K562 (cell line): ENCODE measurements around the gene CCR2. TPM values are rescaled to one million over a fixed set of nuclear protein-coding genes. Genes with fewer than 3 reads are reported as not detected.

Source experiments
- ATAC-seq: fragments of 200-7000 bp; cut with Tn5 transposase; 3 replicates; pipeline ENCODE4 v1.9.1; 2020; ENCODE audit warnings: moderate library complexity
- BruUV-seq: library from RNA; stranded (reverse); fragments of 400-500 nt; replicated peaks from 2 replicates; lab custom pipeline; 2021; lab: Mats Ljungman, UMichigan
- CTCF ChIA-PET: fragments of 300-600 bp; formaldehyde crosslinking; extraction: SDS; loops from one replicate; lab custom pipeline; 2021; ENCODE audit warnings: low intra/inter-chr PET ratio; lab: Yijun Ruan, JAX
- POLR2A ChIA-PET: fragments of 300-600, 350-650 bp; sonication (Branson Sonifier 250); formaldehyde crosslinking; extraction: SDS; loops from one replicate; lab custom pipeline; 2021; ENCODE audit warnings: antibody characterized with exemption, inconsistent platforms; lab: Yijun Ruan, JAX
- DNase-seq, 4 experiments: peaks; one replicate each; pipeline versions ENCODE4 v3.0.0 to v3.0.0-alpha.2; 2011 to 2018; ENCODE audit warnings: low spot score in 3 of 4, mixed read lengths in 3 of 4; ENCODE audit errors: extremely low read depth in 1 of 4
- FAIRE-seq: peaks from 2 replicates; lab custom pipeline; 2011; peaks lifted over from hg19 to GRCh38; lab: Jason Lieb, UNC
- H2AFZ ChIP-seq: 2 replicates; pipeline ENCODE4 v1.6.0; 2011; ENCODE audit warnings: low read depth, low read length, control low read depth, inconsistent platforms
- H3K27ac ChIP-seq: fragments of 200-600 bp; 3 replicates; pipeline ENCODE4 v1.8.0; 2011; ENCODE audit warnings: low read depth, mild to moderate bottlenecking, control low read depth, inconsistent platforms, low read length, moderate library complexity, mixed read lengths; ENCODE audit errors: extremely low read depth
- H3K27me3 ChIP-seq, 2 experiments: fragments of 300-600 bp in 1 of 2; 2 replicates in 1 of 2; 3 replicates in 1 of 2; pipeline versions ENCODE4 v1.6.0 to v1.8.0; 2011; ENCODE audit warnings: inconsistent platforms in 2 of 2, low read length in 2 of 2, mild to moderate bottlenecking in 1 of 2, mixed read lengths in 1 of 2, moderate library complexity in 1 of 2; ENCODE audit not compliant: control insufficient read depth in 2 of 2, insufficient read depth in 2 of 2
- H3K36me3 ChIP-seq: fragments of 300-600 bp; 3 replicates; pipeline ENCODE4 v1.8.0; 2011; ENCODE audit warnings: mild to moderate bottlenecking, low read length, inconsistent platforms; ENCODE audit not compliant: control insufficient read depth, insufficient read depth
- H3K4me1 ChIP-seq, 2 experiments: fragments of 200-600 bp in 1 of 2; replicated peaks in 1 of 2; 2 replicates in 1 of 2; 3 replicates in 1 of 2; pipeline versions ENCODE4 v1.5.1 to v1.8.0; 2011; ENCODE audit warnings: inconsistent platforms in 2 of 2, low read length in 2 of 2, mild to moderate bottlenecking in 1 of 2, mixed read lengths in 1 of 2, moderate library complexity in 1 of 2; ENCODE audit not compliant: control insufficient read depth in 2 of 2, insufficient read depth in 2 of 2
- H3K4me2 ChIP-seq: 2 replicates; pipeline ENCODE4 v1.6.1; 2011; ENCODE audit warnings: low read length, control low read depth, inconsistent platforms, mixed read lengths; ENCODE audit not compliant: insufficient read depth
- H3K4me3 ChIP-seq: fragments of 200-600 bp; sonication (generic), shearing (Covaris generic); 2 replicates; pipeline ENCODE4 v1.5.1; 2016; ENCODE audit warnings: control low read depth, inconsistent platforms
- H3K79me2 ChIP-seq: fragments of 200-600 bp; 3 replicates; pipeline ENCODE4 v1.8.0; 2011; ENCODE audit warnings: low read length, inconsistent platforms; ENCODE audit not compliant: control insufficient read depth, insufficient read depth
- H3K9ac ChIP-seq, 2 experiments: 2 replicates each; pipeline versions ENCODE4 v1.6.0 to v1.6.1; 2011; ENCODE audit warnings: low read depth in 2 of 2, low read length in 2 of 2, control low read depth in 1 of 2, inconsistent platforms in 1 of 2, mild to moderate bottlenecking in 1 of 2, mixed read lengths in 1 of 2; ENCODE audit not compliant: insufficient read depth in 1 of 2
- H3K9me1 ChIP-seq: one replicate; pipeline ENCODE4 v1.6.0; 2011; ENCODE audit warnings: inconsistent platforms, mild to moderate bottlenecking, low read length, moderate library complexity; ENCODE audit not compliant: control insufficient read depth, insufficient read depth
- H3K9me3 ChIP-seq: replicated peaks from 2 replicates; pipeline ENCODE4 v1.5.1; 2011; ENCODE audit warnings: low read depth, low read length, inconsistent platforms; ENCODE audit not compliant: control insufficient read depth, insufficient read depth
- H4K20me1 ChIP-seq: replicated peaks from 2 replicates; pipeline ENCODE4 v1.6.1; 2011; ENCODE audit warnings: low read length, inconsistent platforms, mixed read lengths; ENCODE audit not compliant: control insufficient read depth, insufficient read depth
- CEBPG ChIP-seq, 3 experiments: fragments of 200-800 bp in 1 of 3; sonication (Bioruptor generic) in 1 of 3; sonication (generic) in 1 of 3; formaldehyde crosslinking in 1 of 3; IDR thresholded peaks in 2 of 3; conservative IDR thresholded peaks in 1 of 3; 2 replicates each; pipeline versions ENCODE4 v1.6.1 to v1.8.0; 2016 to 2022; ENCODE audit warnings: missing compliant biosample characterization in 2 of 3, missing genetic modification characterization in 2 of 3, mild to moderate bottlenecking in 1 of 3, missing genetic modification reagents in 1 of 3
- HSF4 ChIP-seq: fragments of 250-450 bp; sonication (Bioruptor Pico); IDR thresholded peaks from 2 replicates; pipeline ENCODE4 v2.1.2; 2022; ENCODE audit warnings: mild to moderate bottlenecking, moderate library complexity, borderline replicate concordance
- MAFK ChIP-seq: IDR thresholded peaks from 2 replicates; pipeline ENCODE4 v1.6.1; 2011; ENCODE audit warnings: low read length, improper control_type of control experiment
- NUFIP1 ChIP-seq: fragments of 450-650 bp; IDR thresholded peaks from 2 replicates; pipeline ENCODE4 v1.6.1; 2018; ENCODE audit not compliant: partially characterized antibody
- PCBP2 ChIP-seq: fragments of 200-400 bp; formaldehyde crosslinking; IDR thresholded peaks from 2 replicates; pipeline ENCODE4 v1.6.1; 2018; ENCODE audit warnings: low read length, low read depth, mild to moderate bottlenecking, moderate library complexity; ENCODE audit not compliant: poor library complexity, severe bottlenecking
- TAL1 ChIP-seq: fragments of 450-650 bp; IDR thresholded peaks from 2 replicates; pipeline ENCODE4 v1.6.1; 2016; ENCODE audit warnings: mild to moderate bottlenecking
- TCFL5 ChIP-seq: fragments of 250-450 bp; sonication (Bioruptor Pico); conservative IDR thresholded peaks from 2 replicates; pipeline ENCODE4 v1.6.1; 2021; ENCODE audit warnings: mild to moderate bottlenecking, moderate library complexity, matching md5 sums
- TRIM24 ChIP-seq, 2 experiments: fragments of 450-650 bp; IDR thresholded peaks; 2 replicates each; pipeline ENCODE4 v1.6.1; 2016
- ZEB2 ChIP-seq: fragments of 450-650 bp; IDR thresholded peaks from 2 replicates; pipeline ENCODE4 v1.6.1; 2016
- ZNF143 ChIP-seq: sonication (generic); formaldehyde crosslinking; IDR thresholded peaks from 2 replicates; pipeline ENCODE4 v1.9.0; 2022; ENCODE audit warnings: mild to moderate bottlenecking, missing genetic modification reagents
- ZNF277 ChIP-seq: fragments of 250-450 bp; sonication (Bioruptor Pico); IDR thresholded peaks from 2 replicates; pipeline ENCODE4 v1.8.0; 2022; ENCODE audit warnings: inconsistent platforms, mild to moderate bottlenecking, moderate library complexity, borderline replicate concordance
- ZNF518B ChIP-seq: fragments of 250-450 bp; sonication (Bioruptor Pico); IDR thresholded peaks from 2 replicates; pipeline ENCODE4 v1.5.0; 2021; ENCODE audit warnings: mild to moderate bottlenecking, moderate library complexity
- WGBS: fragments of 100-300 bp; shearing (Covaris generic); methylation state at CpG from one replicate; pipeline ENCODE4 v1.1.6; 2016; ENCODE audit warnings: low coverage, mixed read lengths; ENCODE audit not compliant: insufficient coverage; ENCODE audit errors: missing lambda C conversion rate; 5-methylcytosine and 5-hydroxymethylcytosine counted together
- in situ Hi-C: fragments of 300-500 bp; cut with MboI; formaldehyde crosslinking; loops from 4 replicates; pipeline ENCODE4 v1.15.0; 2018; ENCODE audit warnings: inconsistent platforms, mixed read lengths
- intact Hi-C: fragments of 100-400 bp; cut with micrococcal nuclease; formaldehyde crosslinking; loops from 2 replicates; pipeline ENCODE4 v1.14.2; 2022
- polyA plus RNA-seq, 8 experiments: library from polyadenylated mRNA; depleted of rRNA in 4 of 8; stranded (reverse) in 5 of 8; unstranded in 3 of 8; fragments of >200 nt; fragmentation: Nextera tagmentation in 2 of 8; fragmentation: Illumina TruSeq in 1 of 8; extraction: Ambion mirVana in 2 of 8; extraction: Trizol in 1 of 8; gene quantifications; 2 replicates each; pipeline versions ENCODE4 v1.2.1 to v1.2.3, GENCODE V29; 2011 to 2014; ENCODE audit warnings: inconsistent platforms in 1 of 8, missing spikeins in 1 of 8
- total RNA-seq, 7 experiments: library from RNA; depleted of rRNA in 6 of 7; stranded (reverse); fragments of >200 nt in 6 of 7; fragmentation: Illumina TruSeq in 2 of 7; extraction: Trizol in 2 of 7; gene quantifications; 2 replicates each; pipeline versions ENCODE4 v1.2.1 to v1.2.3, GENCODE V29; 2011 to 2021; ENCODE audit warnings: low replicate concordance in 1 of 7

The CCR2 gene
- total and polyA plus RNA-seq, 9 of the 15 experiments (the other 6 are each of a cell fraction or from before 2014, with no cell fraction given) = not detected

GRCh38 chr3:46354478-46354877 is 567 bp downstream of the CCR2 start:
- H3K9me1 ChIP-seq = no peaks in the 10 kb centered on the region
- no TSS peak for BruUV-seq
- ATAC-seq = no peak
- H3K79me2 ChIP-seq = no peaks in the 10 kb centered on the region
- no peak overlapping the region for H3K27ac ChIP-seq
- CTCF ChIA-PET = no interaction called here
- no peaks in the 10 kb centered on the region for H3K36me3 ChIP-seq
- H3K27me3 ChIP-seq = peaks cover 20 to 38% of the 10 kb centered on the region in 2 experiments; a peak in 4 of 5 replicates
- peak; percentile 46 for FAIRE-seq
- WGBS = 0% methylated on average over 1 of the region's 1 CpG
- no peak overlapping the region for H2AFZ ChIP-seq
- TF ChIP-seq ZEB2 (no peak), TCFL5 (CRISPR knock-in tag) (no peak), NUFIP1 (no peak), TRIM24 (IDR thresholded peaks at IDR 0.05) (no peak)
- TF ChIP-seq, all 486 proteins: peak for 0
- no peak overlapping the region for H3K4me2 ChIP-seq
- no peak overlapping the region for H3K9ac ChIP-seq
- H3K4me1 ChIP-seq = no peaks in the 10 kb centered on the region
- DNase-seq = no peak
- in situ Hi-C loops = no loop called here
- H4K20me1 ChIP-seq = no peaks in the 10 kb centered on the region
- H3K9me3 ChIP-seq = no peaks in the 10 kb centered on the region
- no peak overlapping the region for H3K4me3 ChIP-seq
- intact Hi-C loops = no loop called here
- POLR2A ChIA-PET = interaction anchor here (0.6 to 1.2 kb wide), 2 partner anchors 46 to 221 kb away, joined by 3 read pairs; no protein-coding TSS in a partner anchor

GRCh38 chr3:46354984-46355383 is 1.1 kb downstream of the CCR2 start:
- intact Hi-C loops = no loop called here
- no peak for FAIRE-seq
- BruUV-seq = no TSS peak
- Histone ChIP-seq H3K27me3 (peaks cover 20 to 40% of the 10 kb centered on the region in 2 experiments; a peak in 4 of 5 replicates), H3K79me2 (no peaks in the 10 kb centered on the region), H2AFZ (no peak overlapping the region), H3K4me1 (no peaks in the 10 kb centered on the region), H3K27ac (no peak overlapping the region), H4K20me1 (no peaks in the 10 kb centered on the region), H3K9me1 (no peaks in the 10 kb centered on the region), H3K9ac (no peak overlapping the region), H3K36me3 (no peaks in the 10 kb centered on the region), H3K4me2 (no peak overlapping the region), H3K9me3 (no peaks in the 10 kb centered on the region), H3K4me3 (no peak overlapping the region)
- DNase-seq = no peak
- CTCF ChIA-PET = no interaction called here
- POLR2A ChIA-PET = interaction anchor here (1.2 kb wide), 1 partner anchor 45 kb away, joined by 3 read pairs; no protein-coding TSS in a partner anchor
- in situ Hi-C loops = no loop called here
- ATAC-seq = no peak
- TF ChIP-seq ZNF277 (no peak), ZNF518B (CRISPR knock-in tag) (no peak), TAL1 (peak; percentile 44; the same call in 1 of the 2 replicates), ZNF143 (CRISPR knock-in tag) (no peak), CEBPG (CRISPR knock-in tag; IDR thresholded peaks at IDR 0.05) (no peak), CEBPG (tag; conservative IDR thresholded peaks at IDR 0.05 in 1 of 2, IDR thresholded peaks at IDR 0.05 in 1 of 2) (no peak), PCBP2 (no peak), HSF4 (CRISPR knock-in tag) (no peak), MAFK (no peak)
